OCI-LY7 (cell line): ENCODE measurements around the gene KHSRP.

Experiments used
- EZH2phosphoT487 ChIP-seq: fragments of 200-600 bp; sonication (generic); IDR thresholded peaks from 2 replicates; pipeline ENCODE4 v1.6.1; 2018; ENCODE audit warnings: low read depth, borderline replicate concordance, mild to moderate bottlenecking, mixed run types, antibody characterized with exemption, low read length, moderate library complexity, mixed read lengths
- TF ChIP-seq, protein P1 (sequence below): fragments of 200-600 bp; sonication (generic); conservative IDR thresholded peaks from 2 replicates; pipeline ENCODE4 v1.5.1; 2014; ENCODE audit warnings: mild to moderate bottlenecking, antibody characterized with exemption, low read length, moderate library complexity, mixed read lengths

DNA sequence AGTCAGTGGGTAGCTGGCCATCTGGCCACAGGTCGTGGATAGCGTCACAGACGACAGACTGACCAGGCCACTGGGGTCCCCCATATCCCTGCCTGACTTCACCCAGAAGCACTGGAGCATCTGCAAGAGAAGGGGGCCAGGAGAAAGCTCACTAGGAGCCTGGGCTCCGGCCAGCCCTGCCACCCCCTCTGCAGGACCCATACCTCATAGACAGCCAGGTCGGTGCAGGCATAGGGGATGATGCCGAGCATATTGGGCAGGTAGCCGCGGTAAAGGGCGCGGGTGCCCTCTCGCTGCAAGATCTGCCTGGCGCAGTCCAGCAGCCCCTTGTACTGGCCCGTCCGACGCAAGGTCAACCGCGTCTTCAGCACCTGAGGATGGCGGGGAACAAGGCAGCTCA, 2.5 kb upstream of the KHSRP start:
- TF ChIP-seq, protein P1, sequence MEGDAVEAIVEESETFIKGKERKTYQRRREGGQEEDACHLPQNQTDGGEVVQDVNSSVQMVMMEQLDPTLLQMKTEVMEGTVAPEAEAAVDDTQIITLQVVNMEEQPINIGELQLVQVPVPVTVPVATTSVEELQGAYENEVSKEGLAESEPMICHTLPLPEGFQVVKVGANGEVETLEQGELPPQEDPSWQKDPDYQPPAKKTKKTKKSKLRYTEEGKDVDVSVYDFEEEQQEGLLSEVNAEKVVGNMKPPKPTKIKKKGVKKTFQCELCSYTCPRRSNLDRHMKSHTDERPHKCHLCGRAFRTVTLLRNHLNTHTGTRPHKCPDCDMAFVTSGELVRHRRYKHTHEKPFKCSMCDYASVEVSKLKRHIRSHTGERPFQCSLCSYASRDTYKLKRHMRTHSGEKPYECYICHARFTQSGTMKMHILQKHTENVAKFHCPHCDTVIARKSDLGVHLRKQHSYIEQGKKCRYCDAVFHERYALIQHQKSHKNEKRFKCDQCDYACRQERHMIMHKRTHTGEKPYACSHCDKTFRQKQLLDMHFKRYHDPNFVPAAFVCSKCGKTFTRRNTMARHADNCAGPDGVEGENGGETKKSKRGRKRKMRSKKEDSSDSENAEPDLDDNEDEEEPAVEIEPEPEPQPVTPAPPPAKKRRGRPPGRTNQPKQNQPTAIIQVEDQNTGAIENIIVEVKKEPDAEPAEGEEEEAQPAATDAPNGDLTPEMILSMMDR, result no peak
- TF ChIP-seq EZH2phosphoT487, result no peak
